HG03135 (cell line): ENCODE data around the gene SLC1A4.
"Not testable (repeated sequence)": the region's sequence is repeated elsewhere in the genome, so short reads cannot be mapped to it uniquely, and the experiment has no call there.

Experiments used
- ATAC-seq: cut with Tn5 transposase; IDR thresholded peaks from one replicate; pipeline ENCODE4 v1.9.1; 2021; ENCODE audit warnings: mild to moderate bottlenecking, moderate library complexity; ENCODE audit not compliant: unreplicated experiment

Gene SLC1A4

GRCh38 chr2:64990876-64991275, 1.7 kb downstream of the SLC1A4 start:
- ATAC-seq: no peak

GRCh38 chr2:64992218-64992617, 3.0 kb downstream of the SLC1A4 start:
- no peak for ATAC-seq

- ATAC-seq: no peak
These were observed 3.8 kb downstream of the SLC1A4 start for GRCh38 chr2:64992990-64993389.

GRCh38 chr2:64995041-64995440, 5.8 kb downstream of the SLC1A4 start:
- no peak for ATAC-seq

GRCh38 chr2:64996871-64997307, 7.7 kb downstream of the SLC1A4 start:
- ATAC-seq: no peak

GRCh38 chr2:64998658-64999061, 9.5 kb downstream of the SLC1A4 start:
- no peak for ATAC-seq

GRCh38 chr2:64999754-65000153, 10.6 kb downstream of the SLC1A4 start:
- no peak for ATAC-seq

GRCh38 chr2:65000644-65001043, 11.4 kb downstream of the SLC1A4 start:
- no peak for ATAC-seq

- no peak for ATAC-seq
These were observed 13.8 kb downstream of the SLC1A4 start for GRCh38 chr2:65003037-65003436.

- not testable (repeated sequence) for ATAC-seq
These were observed 15.0 kb downstream of the SLC1A4 start for GRCh38 chr2:65004232-65004631.

GRCh38 chr2:65013776-65014175, 24.6 kb downstream of the SLC1A4 start:
- no peak for ATAC-seq

GRCh38 chr2:65015731-65016130, 26.5 kb downstream of the SLC1A4 start:
- ATAC-seq: no peak

- no peak for ATAC-seq
These were observed 27.6 kb downstream of the SLC1A4 start for GRCh38 chr2:65016789-65017188.

- no peak for ATAC-seq
These were observed 28.1 kb downstream of the SLC1A4 start for GRCh38 chr2:65017335-65017734.

GRCh38 chr2:65018141-65018582, 29.0 kb downstream of the SLC1A4 start:
- no peak for ATAC-seq

- ATAC-seq: no peak
These were observed 29.8 kb downstream of the SLC1A4 start for GRCh38 chr2:65019010-65019409.

- no peak for ATAC-seq
These were observed 30.5 kb downstream of the SLC1A4 start for GRCh38 chr2:65019675-65020195.

- not testable (repeated sequence) for ATAC-seq
These were observed 31.1 kb downstream of the SLC1A4 start for GRCh38 chr2:65020251-65020650.

- no peak for ATAC-seq
These were observed 31.8 kb downstream of the SLC1A4 start for GRCh38 chr2:65020943-65021528.

- no peak for ATAC-seq
These were observed 32.5 kb downstream of the SLC1A4 start for GRCh38 chr2:65021709-65022108.

GRCh38 chr2:65022189-65022588, 33.0 kb downstream of the SLC1A4 start:
- ATAC-seq: no peak

- no peak for ATAC-seq
These were observed 34.5 kb downstream of the SLC1A4 start for GRCh38 chr2:65023742-65024141.
